Measurements from ENCODE around the gene GPAT2. TPM values are rescaled to one million over a fixed set of nuclear protein-coding genes. Genes with fewer than 3 reads are reported as not detected.
A peak's percentile ranks its signal among the peaks of the same experiment; 100 is the strongest.
"Not testable (repeated sequence)": the region's sequence is repeated elsewhere in the genome, so short reads cannot be mapped to it uniquely, and the experiment has no call there.

GPAT2 gene
- total and polyA plus RNA-seq, 9 donors = 0.50 to 8.0 (median 2.0) TPM

DNA sequence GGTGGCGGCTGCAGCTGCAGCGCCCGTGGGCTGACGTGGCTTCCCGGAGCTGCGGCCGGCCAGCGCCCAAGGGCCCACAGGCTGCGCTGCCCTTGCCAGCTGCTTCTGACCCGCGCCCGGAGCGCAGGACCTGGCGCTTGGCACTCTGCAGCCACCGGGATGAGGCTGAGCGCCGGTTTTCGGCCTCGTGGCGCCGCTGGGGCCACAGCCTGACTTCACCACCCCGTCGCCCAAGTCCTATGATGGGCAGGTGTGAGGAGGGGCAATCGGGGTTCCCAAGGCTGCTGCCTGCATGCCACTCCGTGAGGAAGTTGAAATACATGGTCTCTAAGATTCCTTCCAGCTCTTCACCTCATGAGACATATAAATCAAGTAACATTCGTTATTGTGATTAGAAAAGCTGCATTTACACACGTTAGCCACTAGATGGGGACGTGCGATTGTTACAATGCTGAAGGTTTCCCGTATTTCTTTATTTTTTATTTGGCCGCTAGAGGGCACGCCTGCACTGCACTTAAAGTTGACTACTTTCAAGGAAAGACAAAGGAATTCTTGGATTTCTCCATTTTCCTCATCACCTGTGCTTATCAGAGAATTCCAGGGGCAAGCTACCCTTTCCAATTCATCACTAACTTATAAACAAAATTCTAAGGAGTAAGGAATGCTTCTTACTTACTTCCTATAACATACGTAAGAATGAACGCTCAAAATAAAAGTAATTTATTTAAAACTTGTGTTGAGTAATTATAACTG is 42.0 kb downstream of the GPAT2 start:
- Histone ChIP-seq H3K4me3 (peak overlapping the region; percentile 60), H3K27ac (peak overlapping the region; percentile 65 to 69)
- not testable (repeated sequence) for H3K36me3 ChIP-seq; H3K9me3 ChIP-seq; H3K4me1 ChIP-seq (ENCODE audit: insufficient read depth); H3K27me3 ChIP-seq
- intact Hi-C loops (cut with DNase I) = loop anchor here in 1 of 4 donors (10.0 kb wide), 2 partner anchors 122 to 182 kb away; partner anchors contain the start of gene ADRA2B
- WGBS, 3 donors = 3 to 6% (median 5%) methylated on average over 26 to 34 of the region's 34 CpGs
- TF ChIP-seq, protein P1, sequence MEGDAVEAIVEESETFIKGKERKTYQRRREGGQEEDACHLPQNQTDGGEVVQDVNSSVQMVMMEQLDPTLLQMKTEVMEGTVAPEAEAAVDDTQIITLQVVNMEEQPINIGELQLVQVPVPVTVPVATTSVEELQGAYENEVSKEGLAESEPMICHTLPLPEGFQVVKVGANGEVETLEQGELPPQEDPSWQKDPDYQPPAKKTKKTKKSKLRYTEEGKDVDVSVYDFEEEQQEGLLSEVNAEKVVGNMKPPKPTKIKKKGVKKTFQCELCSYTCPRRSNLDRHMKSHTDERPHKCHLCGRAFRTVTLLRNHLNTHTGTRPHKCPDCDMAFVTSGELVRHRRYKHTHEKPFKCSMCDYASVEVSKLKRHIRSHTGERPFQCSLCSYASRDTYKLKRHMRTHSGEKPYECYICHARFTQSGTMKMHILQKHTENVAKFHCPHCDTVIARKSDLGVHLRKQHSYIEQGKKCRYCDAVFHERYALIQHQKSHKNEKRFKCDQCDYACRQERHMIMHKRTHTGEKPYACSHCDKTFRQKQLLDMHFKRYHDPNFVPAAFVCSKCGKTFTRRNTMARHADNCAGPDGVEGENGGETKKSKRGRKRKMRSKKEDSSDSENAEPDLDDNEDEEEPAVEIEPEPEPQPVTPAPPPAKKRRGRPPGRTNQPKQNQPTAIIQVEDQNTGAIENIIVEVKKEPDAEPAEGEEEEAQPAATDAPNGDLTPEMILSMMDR (IDR thresholded peaks at IDR 0.05) = peak; percentile 81 to 97 (median 96)
- DNase-seq = peak; percentile 57 to 81 (median 61)

DNA sequence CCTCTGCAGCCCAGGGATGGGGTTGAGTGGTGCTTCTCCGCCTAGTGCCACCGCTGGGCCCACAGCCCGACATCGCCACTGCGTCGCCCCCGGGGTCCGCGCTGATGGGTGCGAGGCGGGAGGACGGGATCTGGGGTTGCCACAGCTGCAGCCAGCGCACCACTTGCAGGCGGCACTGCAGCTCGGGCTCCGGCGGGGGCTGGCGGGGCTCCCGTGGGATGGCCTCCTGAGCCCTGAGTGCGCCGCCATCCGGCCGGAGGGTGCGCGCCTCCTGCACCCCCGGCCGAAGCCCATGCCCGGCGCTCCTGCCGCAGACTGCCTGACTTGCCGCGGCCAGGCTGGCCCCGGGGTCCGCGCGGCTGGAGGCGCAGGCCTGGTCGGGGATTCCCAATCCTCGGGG is 42.6 kb downstream of the GPAT2 start:
- not testable (repeated sequence) for H3K36me3 ChIP-seq; H3K9me3 ChIP-seq; H3K4me1 ChIP-seq (ENCODE audit: insufficient read depth); H3K27me3 ChIP-seq
- peak in 3 of 5 donors; percentile 34 to 50 (median 42) for DNase-seq
- Histone ChIP-seq H3K27ac (peak overlapping the region; percentile 65 to 69), H3K4me3 (peak overlapping the region; percentile 60)
- intact Hi-C loops (cut with DNase I) = loop anchor here in 1 of 4 donors (10.0 kb wide), 2 partner anchors 123 to 183 kb away; partner anchors contain the start of gene ADRA2B
- 0% methylated on average over 14 of the region's 39 CpGs; no CpG with 5 or more reads in 2 of the 3 donors for WGBS, 3 donors

DNA sequence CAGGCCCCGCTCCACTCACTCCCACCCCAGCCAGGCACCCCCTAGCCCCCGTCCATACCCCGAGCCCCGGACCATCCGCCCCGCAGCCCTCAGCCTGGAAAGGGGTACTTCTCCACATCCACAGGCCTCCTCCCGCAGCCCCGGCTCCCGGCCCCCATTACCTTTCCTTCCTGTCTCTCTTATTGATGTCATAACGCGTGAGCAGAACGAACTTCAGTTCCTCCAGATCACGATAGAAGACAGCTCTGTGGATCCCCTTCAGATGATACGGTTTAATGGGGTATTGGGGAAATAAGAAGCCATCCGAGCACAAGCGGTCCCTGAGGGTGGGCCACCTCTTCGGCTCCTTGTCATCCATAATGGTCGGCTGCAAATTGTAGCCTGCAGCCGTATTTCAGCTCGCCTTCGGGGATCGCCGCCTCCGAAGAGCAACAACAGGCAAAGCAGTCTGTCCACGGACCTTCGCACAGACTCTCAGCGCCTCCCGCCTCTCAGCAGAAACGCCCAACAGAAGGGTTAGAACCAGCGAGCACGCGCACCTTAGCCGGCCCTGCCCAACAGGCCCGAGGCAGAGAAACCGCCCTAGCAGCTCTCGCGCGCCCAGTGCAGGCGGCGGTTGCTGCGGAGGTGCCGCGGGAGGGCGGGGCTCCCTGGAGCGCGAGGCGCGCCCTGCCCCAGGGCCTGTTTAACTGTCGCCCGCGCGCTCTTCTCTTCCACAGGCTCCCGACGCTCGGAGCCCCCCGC is 43.2 kb downstream of the GPAT2 start, which contains the start of gene ANKRD36C:
Gene ANKRD36C, minus strand, starts transcription at position 474 of the 744 bp plus-strand sequence. Its CDS starts 116 bp downstream, at position 358.
- 0 to 1% (median 1%) methylated on average over 22 to 29 of the region's 56 CpGs for WGBS, 3 donors
- DNase-seq = peak in 2 of 5 donors; percentile 42 to 51
- not testable (repeated sequence) for H3K4me1 ChIP-seq (ENCODE audit: insufficient read depth); H3K9me3 ChIP-seq; H3K27me3 ChIP-seq; H3K36me3 ChIP-seq
- peak within 1 kb of the TSS; percentile 60 for H3K4me3 ChIP-seq
- peak within 1 kb of the TSS; percentile 67 to 85 for H3K27ac ChIP-seq
- intact Hi-C loops (cut with DNase I) = loop anchor here in 1 of 4 donors (10.0 kb wide), 2 partner anchors 123 to 183 kb away; partner anchors contain the start of gene ADRA2B

DNA sequence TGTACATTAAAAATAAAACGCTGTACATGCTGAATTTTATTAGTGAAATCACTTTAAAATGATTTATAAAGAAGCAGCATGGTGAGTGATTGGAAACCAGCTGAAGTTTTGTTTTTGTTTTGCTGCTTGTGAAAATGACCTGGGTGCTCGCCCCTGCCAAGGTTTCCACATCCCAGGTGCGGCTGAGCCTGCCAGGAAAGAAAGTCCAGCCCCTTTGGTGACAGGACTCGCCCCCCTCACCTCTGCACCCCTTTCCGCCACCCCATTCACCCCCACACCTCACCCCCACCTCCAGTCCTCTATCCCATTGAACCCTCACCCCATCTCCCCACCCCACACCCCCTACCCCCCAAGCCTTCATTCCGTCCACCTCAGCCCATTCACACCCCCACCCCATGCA is 43.8 kb downstream of the GPAT2 start:
- intact Hi-C loops (cut with DNase I) = loop anchor here in 1 of 4 donors (10.0 kb wide), 2 partner anchors 124 to 184 kb away; partner anchors contain the start of gene ADRA2B
- not testable (repeated sequence) for H3K27me3 ChIP-seq; H3K4me1 ChIP-seq (ENCODE audit: insufficient read depth); H3K27ac ChIP-seq; H3K9me3 ChIP-seq; H3K36me3 ChIP-seq
- 5 to 9% (median 5%) methylated on average over 4 to 6 of the region's 6 CpGs for WGBS, 3 donors
- DNase-seq = peak in 1 of 5 donors; percentile 20
- peak overlapping the region; percentile 18 for H3K4me3 ChIP-seq

Small RNA genes within 50 kb of the gene (small RNA-seq; reads per million reads assigned to genes)
- gene RN7SL210P = not detected

Other genes with a start within 250 kb of the GPAT2 start
- gene ANKRD36C, start 43.1 kb downstream of the GPAT2 start, total RNA-seq = 10 to 100 TPM; 34.0 to 56.2 (median 42.5) TPM
- gene ANKRD36C, start 43.1 kb downstream of the GPAT2 start, polyA plus RNA-seq = 10 to 100 TPM in 1 of 2 donors, 1 to 10 TPM in 1; 4.5 to 12.0 TPM
- gene ADRA2B, start 81.7 kb upstream of the GPAT2 start, total RNA-seq = 1 to 10 TPM in 4 of 7 donors, under 1 TPM in 3; 0.48 to 1.6 (median 1.0) TPM
- 1 to 10 TPM in 1 of 2 donors, under 1 TPM in 1; 0.90 to 1.8 TPM for gene ADRA2B, start 81.7 kb upstream of the GPAT2 start, polyA plus RNA-seq
- gene ASTL, start 103.6 kb upstream of the GPAT2 start, total RNA-seq = 1 to 10 TPM in 1 of 7 donors, under 1 TPM in 3, not detected in 3; 0.15 to 1.7 (median 0.56) TPM
- under 1 TPM in 1 of 2 donors, not detected in 1; 0.67 TPM for gene ASTL, start 103.6 kb upstream of the GPAT2 start, polyA plus RNA-seq
- gene DUSP2, start 110.5 kb upstream of the GPAT2 start, total RNA-seq = 100 to 1,000 TPM in 1 of 7 donors, 10 to 100 TPM in 2, 1 to 10 TPM in 4; 1.4 to 111 (median 3.6) TPM
- 1 to 10 TPM in 1 of 2 donors, under 1 TPM in 1; 0.52 to 2.0 TPM for gene DUSP2, start 110.5 kb upstream of the GPAT2 start, polyA plus RNA-seq
- 10 to 100 TPM; 40.3 to 90.9 (median 80.4) TPM for gene STARD7, start 173.9 kb upstream of the GPAT2 start, total RNA-seq
- 10 to 100 TPM; 32.7 to 73.8 TPM for gene STARD7, start 173.9 kb upstream of the GPAT2 start, polyA plus RNA-seq
- 10 to 100 TPM; 26.9 to 55.1 (median 51.6) TPM for gene TMEM127, start 231.1 kb upstream of the GPAT2 start, total RNA-seq
- gene TMEM127, start 231.1 kb upstream of the GPAT2 start, polyA plus RNA-seq = 10 to 100 TPM; 32.7 to 44.7 TPM
- gene CIAO1, start 231.3 kb upstream of the GPAT2 start, total RNA-seq = 100 to 1,000 TPM in 1 of 7 donors, 10 to 100 TPM in 6; 50.8 to 103 (median 58.5) TPM
- gene CIAO1, start 231.3 kb upstream of the GPAT2 start, polyA plus RNA-seq = 10 to 100 TPM; 42.2 to 55.6 TPM